HG03460 (cell line): ENCODE data around the gene HOXD1.

Experiments used
- ATAC-seq: cut with Tn5 transposase; IDR thresholded peaks from one replicate; pipeline ENCODE4 v1.9.1; 2021; ENCODE audit not compliant: unreplicated experiment

The HOXD1 gene

GRCh38 chr2:176164611-176165369, 23.7 kb upstream of the HOXD1 start:
- ATAC-seq, result no peak

GRCh38 chr2:176165370-176166050, 23.0 kb upstream of the HOXD1 start:
- no peak for ATAC-seq

GRCh38 chr2:176166272-176166671, 22.2 kb upstream of the HOXD1 start:
- ATAC-seq, result no peak

GRCh38 chr2:176167398-176167797, 21.1 kb upstream of the HOXD1 start:
- ATAC-seq, result no peak

- ATAC-seq, result no peak
Measured at GRCh38 chr2:176169181-176169580, 19.3 kb upstream of the HOXD1 start.

- no peak for ATAC-seq
Measured at GRCh38 chr2:176169711-176170110, 18.8 kb upstream of the HOXD1 start.

GRCh38 chr2:176170602-176171305, 17.7 kb upstream of the HOXD1 start:
- no peak for ATAC-seq

- no peak for ATAC-seq
Measured at GRCh38 chr2:176171351-176172006, 17.0 kb upstream of the HOXD1 start.

GRCh38 chr2:176172007-176172894, 16.2 kb upstream of the HOXD1 start:
- ATAC-seq, result no peak

- no peak for ATAC-seq
Measured at GRCh38 chr2:176172895-176173566, 15.4 kb upstream of the HOXD1 start.

GRCh38 chr2:176173567-176174381, 14.7 kb upstream of the HOXD1 start:
- no peak for ATAC-seq

- ATAC-seq, result no peak
Measured at GRCh38 chr2:176174382-176174823, 14.1 kb upstream of the HOXD1 start.

GRCh38 chr2:176174824-176175708, 13.4 kb upstream of the HOXD1 start:
- no peak for ATAC-seq

- no peak for ATAC-seq
Measured at GRCh38 chr2:176175709-176176607, 12.5 kb upstream of the HOXD1 start.

- no peak for ATAC-seq
Measured at GRCh38 chr2:176177580-176178037, 10.9 kb upstream of the HOXD1 start.

- no peak for ATAC-seq
Measured at GRCh38 chr2:176178038-176178756, 10.3 kb upstream of the HOXD1 start.
